Mammary epithelial cell (primary cell): Measurements from ENCODE around the gene IQGAP1.
"Not testable (repeated sequence)": the region's sequence is repeated elsewhere in the genome, so short reads cannot be mapped to it uniquely, and the experiment has no call there.

ENCODE experiments used
- CTCF ChIP-seq, 2 donors: IDR thresholded peaks in 1 of 2; conservative IDR thresholded peaks in 1 of 2; 2 replicates each; pipeline ENCODE4 v1.5.1; 2011 to 2012; ENCODE audit warnings: inconsistent platforms in 2 of 2, low read length in 2 of 2, mild to moderate bottlenecking in 2 of 2, control low read depth in 1 of 2, low read depth in 1 of 2; ENCODE audit not compliant: insufficient read depth in 1 of 2; ENCODE audit errors: extremely low read depth in 1 of 2
- EZH2 ChIP-seq: IDR thresholded peaks from 2 replicates; pipeline ENCODE4 v1.6.1; 2012; ENCODE audit warnings: low read length, inconsistent platforms, borderline replicate concordance

GRCh38 chr15:90410316-90410715 is 22.3 kb downstream of the IQGAP1 start:
- not testable (repeated sequence) for TF ChIP-seq CTCF (conservative IDR thresholded peaks at IDR 0.05 in 1 of 2, IDR thresholded peaks at IDR 0.05 in 1 of 2; ENCODE audit: extremely low read depth in 1 of 2, insufficient read depth in 1 of 2, low read depth in 1 of 2, low read length in 2 of 2); EZH2
